B cell (primary cell): ENCODE data around the gene TNRC6B.

Experiments
- EZH2 ChIP-seq: IDR thresholded peaks from 2 replicates; pipeline ENCODE4 v1.6.1; 2012; ENCODE audit warnings: borderline replicate concordance, low read depth, mild to moderate bottlenecking, moderate library complexity, low read length; ENCODE audit not compliant: insufficient read depth, poor library complexity, severe bottlenecking
- TF ChIP-seq, protein P1 (sequence below): fragments of 200-600 bp; IDR thresholded peaks from one replicate; pipeline ENCODE4 v1.8.0; 2022; ENCODE audit warnings: antibody characterized with exemption, mild to moderate bottlenecking

- TF ChIP-seq, protein P1, sequence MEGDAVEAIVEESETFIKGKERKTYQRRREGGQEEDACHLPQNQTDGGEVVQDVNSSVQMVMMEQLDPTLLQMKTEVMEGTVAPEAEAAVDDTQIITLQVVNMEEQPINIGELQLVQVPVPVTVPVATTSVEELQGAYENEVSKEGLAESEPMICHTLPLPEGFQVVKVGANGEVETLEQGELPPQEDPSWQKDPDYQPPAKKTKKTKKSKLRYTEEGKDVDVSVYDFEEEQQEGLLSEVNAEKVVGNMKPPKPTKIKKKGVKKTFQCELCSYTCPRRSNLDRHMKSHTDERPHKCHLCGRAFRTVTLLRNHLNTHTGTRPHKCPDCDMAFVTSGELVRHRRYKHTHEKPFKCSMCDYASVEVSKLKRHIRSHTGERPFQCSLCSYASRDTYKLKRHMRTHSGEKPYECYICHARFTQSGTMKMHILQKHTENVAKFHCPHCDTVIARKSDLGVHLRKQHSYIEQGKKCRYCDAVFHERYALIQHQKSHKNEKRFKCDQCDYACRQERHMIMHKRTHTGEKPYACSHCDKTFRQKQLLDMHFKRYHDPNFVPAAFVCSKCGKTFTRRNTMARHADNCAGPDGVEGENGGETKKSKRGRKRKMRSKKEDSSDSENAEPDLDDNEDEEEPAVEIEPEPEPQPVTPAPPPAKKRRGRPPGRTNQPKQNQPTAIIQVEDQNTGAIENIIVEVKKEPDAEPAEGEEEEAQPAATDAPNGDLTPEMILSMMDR = no peak
- no peak for TF ChIP-seq EZH2
Measured at GRCh38 chr22:40232624-40233023, 54.9 kb downstream of the TNRC6B start.
